ENCODE measurements around the gene NUMA1.

The NUMA1 gene

GRCh38 chr11:72003776-72004171 is 76.6 kb downstream of the NUMA1 start:
- Histone ChIP-seq H3K27me3 (ENCODE audit: control insufficient read depth, insufficient read depth, low read length) (no peaks in the 10 kb centered on the region), H3K9ac (no peak overlapping the region)

GRCh38 chr11:72002841-72003775 is 77.2 kb downstream of the NUMA1 start:
- H3K9ac ChIP-seq, result no peak overlapping the region
- H3K79me2 ChIP-seq, result no peaks in the 10 kb centered on the region
- TF ChIP-seq CTCF (IDR thresholded peaks at IDR 0.05), result no peak
- H3K4me2 ChIP-seq (ENCODE audit: low read length), result no peak overlapping the region
- H3K27me3 ChIP-seq (ENCODE audit: control insufficient read depth, insufficient read depth, low read length), result no peaks in the 10 kb centered on the region
- H3K36me3 ChIP-seq (ENCODE audit: control insufficient read depth, insufficient read depth, low read length), result no peaks in the 10 kb centered on the region
- no peak overlapping the region for H2AFZ ChIP-seq
- H3K4me1 ChIP-seq, result peaks cover 4% of the 10 kb centered on the region
- no peak overlapping the region for H3K27ac ChIP-seq
- no peaks in the 10 kb centered on the region for H3K9me3 ChIP-seq (ENCODE audit: control insufficient read depth, low read length)
- no peak overlapping the region for H3K4me3 ChIP-seq (ENCODE audit: low read depth, low read length)

More at GRCh38 chr11:72003776-72004171, 76.6 kb downstream of the NUMA1 start:
- no peak overlapping the region for H3K4me2 ChIP-seq (ENCODE audit: low read length)
- no peaks in the 10 kb centered on the region for H3K36me3 ChIP-seq (ENCODE audit: control insufficient read depth, insufficient read depth, low read length)
- no peaks in the 10 kb centered on the region for H3K9me3 ChIP-seq (ENCODE audit: control insufficient read depth, low read length)
- no peaks in the 10 kb centered on the region for H3K79me2 ChIP-seq
- H3K27ac ChIP-seq, result no peak overlapping the region
- H3K4me1 ChIP-seq, result peaks cover 4% of the 10 kb centered on the region
- H3K4me3 ChIP-seq (ENCODE audit: low read depth, low read length), result no peak overlapping the region
- TF ChIP-seq CTCF (IDR thresholded peaks at IDR 0.05), result no peak
- H2AFZ ChIP-seq, result no peak overlapping the region

- H3K9ac ChIP-seq, result no peak overlapping the region
- no peak overlapping the region for H3K4me3 ChIP-seq (ENCODE audit: low read depth, low read length)
- no peaks in the 10 kb centered on the region for H3K9me3 ChIP-seq (ENCODE audit: control insufficient read depth, low read length)
- peaks cover 4% of the 10 kb centered on the region for H3K4me1 ChIP-seq
- H3K27me3 ChIP-seq (ENCODE audit: control insufficient read depth, insufficient read depth, low read length), result no peaks in the 10 kb centered on the region
- H2AFZ ChIP-seq, result no peak overlapping the region
- no peak for TF ChIP-seq CTCF (IDR thresholded peaks at IDR 0.05)
- no peaks in the 10 kb centered on the region for H3K36me3 ChIP-seq (ENCODE audit: control insufficient read depth, insufficient read depth, low read length)
- no peak overlapping the region for H3K4me2 ChIP-seq (ENCODE audit: low read length)
- H3K79me2 ChIP-seq, result no peaks in the 10 kb centered on the region
- H3K27ac ChIP-seq, result no peak overlapping the region
Observed at GRCh38 chr11:72001834-72002591, 78.3 kb downstream of the NUMA1 start.

- H3K9ac ChIP-seq, result no peak overlapping the region
- no peak overlapping the region for H3K4me2 ChIP-seq (ENCODE audit: low read length)
- no peaks in the 10 kb centered on the region for H3K27me3 ChIP-seq (ENCODE audit: control insufficient read depth, insufficient read depth, low read length)
- no peaks in the 10 kb centered on the region for H3K79me2 ChIP-seq
- peaks cover 4% of the 10 kb centered on the region for H3K4me1 ChIP-seq
- no peak overlapping the region for H3K4me3 ChIP-seq (ENCODE audit: low read depth, low read length)
- TF ChIP-seq CTCF (IDR thresholded peaks at IDR 0.05), result no peak
- no peak overlapping the region for H3K27ac ChIP-seq
- no peak overlapping the region for H2AFZ ChIP-seq
- H3K9me3 ChIP-seq (ENCODE audit: control insufficient read depth, low read length), result no peaks in the 10 kb centered on the region
- no peaks in the 10 kb centered on the region for H3K36me3 ChIP-seq (ENCODE audit: control insufficient read depth, insufficient read depth, low read length)
Observed at GRCh38 chr11:72001285-72001684, 79.1 kb downstream of the NUMA1 start.

Data from parathyroid adenoma (tissue), 2 donors.